Left hindlimb (tissue), 1 donor: Measurements from ENCODE around the gene RTL10.

Experiments used
- DNase-seq: peaks from one replicate; pipeline ENCODE4 v3.0.0-alpha.2; 2018

RTL10 gene

GRCh38 chr22:19821523-19822300 lies 33.0 kb downstream of the RTL10 start:
- DNase-seq: peak; percentile 17

- peak; percentile 21 for DNase-seq
These were observed 33.7 kb downstream of the RTL10 start for GRCh38 chr22:19820880-19821522.

- peak; percentile 28 for DNase-seq
These were observed 34.5 kb downstream of the RTL10 start for GRCh38 chr22:19819911-19820879.

GRCh38 chr22:19819208-19819910 lies 35.3 kb downstream of the RTL10 start:
- DNase-seq: peak; percentile 14

- DNase-seq: peak; percentile 26
These were observed 36.1 kb downstream of the RTL10 start for GRCh38 chr22:19818324-19819207.

GRCh38 chr22:19816372-19817119 lies 38.1 kb downstream of the RTL10 start:
- DNase-seq: no peak

GRCh38 chr22:19815823-19816290 lies 38.8 kb downstream of the RTL10 start:
- no peak for DNase-seq

- no peak for DNase-seq
These were observed 39.4 kb downstream of the RTL10 start for GRCh38 chr22:19815093-19815822.

GRCh38 chr22:19814428-19814827 lies 40.2 kb downstream of the RTL10 start:
- no peak for DNase-seq

- DNase-seq: no peak
These were observed 41.8 kb downstream of the RTL10 start for GRCh38 chr22:19812910-19813309.

GRCh38 chr22:19811811-19812771 lies 42.6 kb downstream of the RTL10 start:
- no peak for DNase-seq

- no peak for DNase-seq
These were observed 43.5 kb downstream of the RTL10 start for GRCh38 chr22:19811211-19811621.

GRCh38 chr22:19810381-19811201 lies 44.1 kb downstream of the RTL10 start:
- no peak for DNase-seq

GRCh38 chr22:19809741-19810140 lies 44.9 kb downstream of the RTL10 start:
- DNase-seq: no peak

- no peak for DNase-seq
These were observed 45.7 kb downstream of the RTL10 start for GRCh38 chr22:19808873-19809478.

- no peak for DNase-seq
These were observed 46.5 kb downstream of the RTL10 start for GRCh38 chr22:19807914-19808872.
